Measurements from ENCODE around the gene MEIS1.

DNA sequence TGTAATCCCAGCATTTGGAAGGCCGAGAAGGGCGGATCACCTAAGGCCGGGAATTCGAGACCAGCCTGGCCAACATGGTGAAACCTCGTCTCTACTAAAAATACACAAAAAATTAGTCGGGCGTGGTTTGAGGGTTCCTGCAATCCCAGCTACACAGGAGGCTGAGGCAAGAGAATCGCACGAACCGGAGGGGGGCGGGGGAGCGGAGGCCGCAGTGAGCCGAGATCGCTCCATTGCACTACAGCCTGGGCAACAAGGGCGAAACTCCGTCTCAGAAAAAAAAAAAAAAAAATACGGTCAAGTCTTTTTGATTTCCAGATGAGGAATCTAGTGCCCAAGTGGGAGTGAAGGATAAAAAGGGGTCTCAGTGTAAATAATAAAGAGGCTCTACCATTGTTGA is 16.5 kb upstream of the MEIS1 start:
- no peak for TF ChIP-seq ZBTB1 (tag by site-specific recombination; IDR thresholded peaks at IDR 0.05)
- TF ChIP-seq ZNF274 (IDR thresholded peaks at IDR 0.05; ENCODE audit: low read length): no peak
- no peak for TF ChIP-seq ZNF274 (tag by site-specific recombination; IDR thresholded peaks at IDR 0.05; ENCODE audit: borderline replicate concordance)
- TF ChIP-seq, protein P1, sequence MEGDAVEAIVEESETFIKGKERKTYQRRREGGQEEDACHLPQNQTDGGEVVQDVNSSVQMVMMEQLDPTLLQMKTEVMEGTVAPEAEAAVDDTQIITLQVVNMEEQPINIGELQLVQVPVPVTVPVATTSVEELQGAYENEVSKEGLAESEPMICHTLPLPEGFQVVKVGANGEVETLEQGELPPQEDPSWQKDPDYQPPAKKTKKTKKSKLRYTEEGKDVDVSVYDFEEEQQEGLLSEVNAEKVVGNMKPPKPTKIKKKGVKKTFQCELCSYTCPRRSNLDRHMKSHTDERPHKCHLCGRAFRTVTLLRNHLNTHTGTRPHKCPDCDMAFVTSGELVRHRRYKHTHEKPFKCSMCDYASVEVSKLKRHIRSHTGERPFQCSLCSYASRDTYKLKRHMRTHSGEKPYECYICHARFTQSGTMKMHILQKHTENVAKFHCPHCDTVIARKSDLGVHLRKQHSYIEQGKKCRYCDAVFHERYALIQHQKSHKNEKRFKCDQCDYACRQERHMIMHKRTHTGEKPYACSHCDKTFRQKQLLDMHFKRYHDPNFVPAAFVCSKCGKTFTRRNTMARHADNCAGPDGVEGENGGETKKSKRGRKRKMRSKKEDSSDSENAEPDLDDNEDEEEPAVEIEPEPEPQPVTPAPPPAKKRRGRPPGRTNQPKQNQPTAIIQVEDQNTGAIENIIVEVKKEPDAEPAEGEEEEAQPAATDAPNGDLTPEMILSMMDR (tag by site-specific recombination; IDR thresholded peaks at IDR 0.05): no peak

All from HEK293 (cell line).